WTC11 (cell line): ENCODE results near the gene TMEM178B.

ENCODE experiments used
- CREB1 ChIP-seq: sonication (generic); formaldehyde crosslinking; IDR thresholded peaks from 2 replicates; pipeline ENCODE4 v1.8.0; 2023; ENCODE audit warnings: mild to moderate bottlenecking, missing genetic modification reagents
- JUN ChIP-seq: sonication (generic); formaldehyde crosslinking; IDR thresholded peaks from 2 replicates; pipeline ENCODE4 v1.8.0; 2023; ENCODE audit warnings: mild to moderate bottlenecking, missing genetic modification reagents
- MLX ChIP-seq: sonication (generic); formaldehyde crosslinking; IDR thresholded peaks from 2 replicates; pipeline ENCODE4 v1.8.1; 2023; ENCODE audit warnings: mild to moderate bottlenecking, missing genetic modification reagents, moderate library complexity
- NFYB ChIP-seq: sonication (generic); formaldehyde crosslinking; conservative IDR thresholded peaks from 2 replicates; pipeline ENCODE4 v1.8.0; 2022; ENCODE audit warnings: low read depth, missing genetic modification reagents
- PRDM15 ChIP-seq: sonication (generic); formaldehyde crosslinking; IDR thresholded peaks from 2 replicates; pipeline ENCODE4 v1.8.0; 2022; ENCODE audit warnings: missing genetic modification reagents
- SP1 ChIP-seq: sonication (generic); formaldehyde crosslinking; conservative IDR thresholded peaks from 2 replicates; pipeline ENCODE4 v1.8.1; 2022; ENCODE audit warnings: missing genetic modification reagents
- TEAD4 ChIP-seq: sonication (generic); formaldehyde crosslinking; IDR thresholded peaks from 2 replicates; pipeline ENCODE4 v1.8.0; 2022; ENCODE audit warnings: mild to moderate bottlenecking, missing genetic modification reagents
- ZBTB43 ChIP-seq: sonication (generic); formaldehyde crosslinking; IDR thresholded peaks from 2 replicates; pipeline ENCODE4 v1.8.1; 2023; ENCODE audit warnings: mild to moderate bottlenecking, missing genetic modification reagents
- ZNF416 ChIP-seq: fragments of 250-450 bp; sonication (Bioruptor Pico); IDR thresholded peaks from 2 replicates; pipeline ENCODE4 v1.9.0; 2021; ENCODE audit warnings: mild to moderate bottlenecking, inconsistent platforms
- TF ChIP-seq, protein P1 (sequence below): fragments of 200-600 bp; IDR thresholded peaks from 2 replicates; pipeline ENCODE4 v1.8.0; 2022; ENCODE audit warnings: antibody characterized with exemption
- TF ChIP-seq, protein P2 (sequence below): sonication (generic); formaldehyde crosslinking; IDR thresholded peaks from 2 replicates; pipeline ENCODE4 v1.8.0; 2022; ENCODE audit warnings: mild to moderate bottlenecking, missing genetic modification reagents
- TF ChIP-seq, protein P3 (sequence below): sonication (generic); formaldehyde crosslinking; IDR thresholded peaks from 2 replicates; pipeline ENCODE4 v1.8.0; 2023; ENCODE audit warnings: missing genetic modification reagents
- TF ChIP-seq, protein P4 (sequence below): sonication (generic); formaldehyde crosslinking; IDR thresholded peaks from 2 replicates; pipeline ENCODE4 v1.8.0; 2022; ENCODE audit warnings: mild to moderate bottlenecking, missing genetic modification reagents

DNA sequence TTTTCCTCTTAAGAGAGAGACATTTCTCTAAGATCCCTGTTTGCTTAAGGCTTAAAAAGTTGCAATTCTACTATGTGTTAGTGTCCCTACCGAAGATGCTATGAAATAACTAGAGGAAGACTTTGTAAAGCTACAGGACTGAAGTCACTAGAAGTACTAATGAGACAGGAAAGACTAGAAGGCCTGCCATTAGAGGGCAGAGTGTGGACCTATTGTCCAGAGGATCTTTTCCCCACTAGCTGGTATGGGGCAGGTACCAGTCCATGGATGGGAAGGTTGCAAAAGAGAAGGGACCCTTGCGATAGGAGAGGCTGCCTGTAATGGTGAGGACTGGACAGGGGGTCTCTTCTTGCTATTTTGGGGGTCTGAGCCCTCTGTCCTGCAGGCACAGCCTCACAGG lies 178.1 kb downstream of the TMEM178B start:
- TF ChIP-seq PRDM15 (no peak), JUN (CRISPR knock-in tag) (no peak), TEAD4 (CRISPR knock-in tag) (no peak), ZBTB43 (CRISPR knock-in tag) (no peak), MLX (CRISPR knock-in tag) (no peak), NFYB (no peak), ZNF416 (no peak), CREB1 (no peak), SP1 (no peak)
- TF ChIP-seq, protein P1, sequence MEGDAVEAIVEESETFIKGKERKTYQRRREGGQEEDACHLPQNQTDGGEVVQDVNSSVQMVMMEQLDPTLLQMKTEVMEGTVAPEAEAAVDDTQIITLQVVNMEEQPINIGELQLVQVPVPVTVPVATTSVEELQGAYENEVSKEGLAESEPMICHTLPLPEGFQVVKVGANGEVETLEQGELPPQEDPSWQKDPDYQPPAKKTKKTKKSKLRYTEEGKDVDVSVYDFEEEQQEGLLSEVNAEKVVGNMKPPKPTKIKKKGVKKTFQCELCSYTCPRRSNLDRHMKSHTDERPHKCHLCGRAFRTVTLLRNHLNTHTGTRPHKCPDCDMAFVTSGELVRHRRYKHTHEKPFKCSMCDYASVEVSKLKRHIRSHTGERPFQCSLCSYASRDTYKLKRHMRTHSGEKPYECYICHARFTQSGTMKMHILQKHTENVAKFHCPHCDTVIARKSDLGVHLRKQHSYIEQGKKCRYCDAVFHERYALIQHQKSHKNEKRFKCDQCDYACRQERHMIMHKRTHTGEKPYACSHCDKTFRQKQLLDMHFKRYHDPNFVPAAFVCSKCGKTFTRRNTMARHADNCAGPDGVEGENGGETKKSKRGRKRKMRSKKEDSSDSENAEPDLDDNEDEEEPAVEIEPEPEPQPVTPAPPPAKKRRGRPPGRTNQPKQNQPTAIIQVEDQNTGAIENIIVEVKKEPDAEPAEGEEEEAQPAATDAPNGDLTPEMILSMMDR = no peak
- TF ChIP-seq, protein P2, sequence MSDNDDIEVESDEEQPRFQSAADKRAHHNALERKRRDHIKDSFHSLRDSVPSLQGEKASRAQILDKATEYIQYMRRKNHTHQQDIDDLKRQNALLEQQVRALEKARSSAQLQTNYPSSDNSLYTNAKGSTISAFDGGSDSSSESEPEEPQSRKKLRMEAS (CRISPR knock-in tag) = no peak
- TF ChIP-seq, protein P3, sequence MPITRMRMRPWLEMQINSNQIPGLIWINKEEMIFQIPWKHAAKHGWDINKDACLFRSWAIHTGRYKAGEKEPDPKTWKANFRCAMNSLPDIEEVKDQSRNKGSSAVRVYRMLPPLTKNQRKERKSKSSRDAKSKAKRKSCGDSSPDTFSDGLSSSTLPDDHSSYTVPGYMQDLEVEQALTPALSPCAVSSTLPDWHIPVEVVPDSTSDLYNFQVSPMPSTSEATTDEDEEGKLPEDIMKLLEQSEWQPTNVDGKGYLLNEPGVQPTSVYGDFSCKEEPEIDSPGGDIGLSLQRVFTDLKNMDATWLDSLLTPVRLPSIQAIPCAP (CRISPR knock-in tag) = no peak
- TF ChIP-seq, protein P4, sequence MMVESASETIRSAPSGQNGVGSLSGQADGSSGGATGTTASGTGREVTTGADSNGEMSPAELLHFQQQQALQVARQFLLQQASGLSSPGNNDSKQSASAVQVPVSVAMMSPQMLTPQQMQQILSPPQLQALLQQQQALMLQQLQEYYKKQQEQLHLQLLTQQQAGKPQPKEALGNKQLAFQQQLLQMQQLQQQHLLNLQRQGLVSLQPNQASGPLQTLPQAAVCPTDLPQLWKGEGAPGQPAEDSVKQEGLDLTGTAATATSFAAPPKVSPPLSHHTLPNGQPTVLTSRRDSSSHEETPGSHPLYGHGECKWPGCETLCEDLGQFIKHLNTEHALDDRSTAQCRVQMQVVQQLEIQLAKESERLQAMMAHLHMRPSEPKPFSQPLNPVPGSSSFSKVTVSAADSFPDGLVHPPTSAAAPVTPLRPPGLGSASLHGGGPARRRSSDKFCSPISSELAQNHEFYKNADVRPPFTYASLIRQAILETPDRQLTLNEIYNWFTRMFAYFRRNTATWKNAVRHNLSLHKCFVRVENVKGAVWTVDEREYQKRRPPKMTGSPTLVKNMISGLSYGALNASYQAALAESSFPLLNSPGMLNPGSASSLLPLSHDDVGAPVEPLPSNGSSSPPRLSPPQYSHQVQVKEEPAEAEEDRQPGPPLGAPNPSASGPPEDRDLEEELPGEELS (CRISPR knock-in tag) = no peak
